PC-3 (cell line): ENCODE measurements around the gene PALB2. TPM values are rescaled to one million over a fixed set of nuclear protein-coding genes. Genes with fewer than 3 reads are reported as not detected.

Experiments used
- ATAC-seq: fragments of 200-7000 bp; cut with Tn5 transposase; 2 replicates; pipeline ENCODE4 v1.9.1; 2020; ENCODE audit warnings: mild to moderate bottlenecking, moderate library complexity
- BruUV-seq: library from RNA; stranded (reverse); fragments of 400-500 nt; replicated peaks from 2 replicates; lab custom pipeline; 2021; lab: Mats Ljungman, UMichigan
- CTCF ChIA-PET: fragments of 300-600 bp; sonication (Branson Sonifier 250); formaldehyde crosslinking; loops from one replicate; lab custom pipeline; 2022; ENCODE audit warnings: antibody characterized with exemption; lab: Charles Lee
- POLR2A ChIA-PET: fragments of 300-600 bp; sonication (Branson Sonifier 250); formaldehyde crosslinking; loops from one replicate; lab custom pipeline; 2022; ENCODE audit warnings: antibody characterized with exemption; ENCODE audit not compliant: unreplicated experiment; lab: Charles Lee
- DNase-seq: peaks from one replicate; pipeline ENCODE4 v3.0.0-alpha.2; 2015
- H2AFZ ChIP-seq: fragments of 300-600 bp; sonication (generic); 2 replicates; pipeline ENCODE4 v1.6.0; 2016; ENCODE audit warnings: antibody characterized with exemption, low read length
- H3F3A ChIP-seq: fragments of 300-600 bp; sonication (generic); one replicate; pipeline ENCODE4 v1.6.0; 2017; ENCODE audit warnings: antibody characterized with exemption, low read length, control low read depth, mild to moderate bottlenecking; ENCODE audit not compliant: unreplicated experiment
- H3K27ac ChIP-seq: fragments of 300-600 bp; sonication (generic); 2 replicates; pipeline ENCODE4 v1.5.1; 2016; ENCODE audit warnings: mild to moderate bottlenecking, low read length
- H3K27me3 ChIP-seq: fragments of 300-600 bp; sonication (generic); 2 replicates; pipeline ENCODE4 v1.6.1; 2016; ENCODE audit warnings: low read length, mixed read lengths
- H3K36me3 ChIP-seq: fragments of 300-600 bp; sonication (generic); 2 replicates; pipeline ENCODE4 v1.6.1; 2016; ENCODE audit warnings: low read depth, mixed run types, low read length, mixed read lengths
- H3K4me1 ChIP-seq: fragments of 300-600 bp; sonication (generic); 2 replicates; pipeline ENCODE4 v1.5.1; 2016; ENCODE audit warnings: low read length; ENCODE audit not compliant: insufficient read depth
- H3K4me2 ChIP-seq: fragments of 300-600 bp; sonication (generic); 2 replicates; pipeline ENCODE4 v1.6.0; 2016; ENCODE audit warnings: low read length
- H3K4me3 ChIP-seq: fragments of 300-600 bp; sonication (generic); 2 replicates; pipeline ENCODE4 v1.5.1; 2016; ENCODE audit warnings: mild to moderate bottlenecking, low read length, mixed read lengths
- H3K79me2 ChIP-seq: fragments of 300-600 bp; sonication (generic); 2 replicates; pipeline ENCODE4 v1.6.1; 2017; ENCODE audit warnings: low read length, mixed read lengths
- H3K9ac ChIP-seq: fragments of 300-600 bp; sonication (generic); 2 replicates; pipeline ENCODE4 v1.6.0; 2016; ENCODE audit warnings: mild to moderate bottlenecking, low read length
- H3K9me2 ChIP-seq: fragments of 300-600 bp; sonication (generic); replicated peaks from 2 replicates; pipeline ENCODE4 v1.6.1; 2016; ENCODE audit warnings: mixed run types, low read length, mixed read lengths
- H3K9me3 ChIP-seq: fragments of 300-600 bp; sonication (generic); 2 replicates; pipeline ENCODE4 v1.6.1; 2016; ENCODE audit warnings: low read length, mixed read lengths
- H4K20me1 ChIP-seq: fragments of 300-600 bp; sonication (generic); 2 replicates; pipeline ENCODE4 v1.6.1; 2016; ENCODE audit warnings: low read length, mixed read lengths
- EZH2 ChIP-seq: fragments of 300-600 bp; sonication (generic); IDR thresholded peaks from one replicate; pipeline ENCODE4 v1.6.1; 2017; ENCODE audit warnings: antibody characterized with exemption, mild to moderate bottlenecking, low read length; ENCODE audit not compliant: unreplicated experiment
- EZH2phosphoT487 ChIP-seq: fragments of 300-600 bp; sonication (generic); IDR thresholded peaks from 2 replicates; pipeline ENCODE4 v1.6.1; 2018; ENCODE audit warnings: mild to moderate bottlenecking, antibody characterized with exemption, low read length, borderline replicate concordance
- intact Hi-C: fragments of 100-400 bp; cut with micrococcal nuclease; formaldehyde crosslinking; loops from 2 replicates; pipeline ENCODE4 v1.9.0; 2023
- total RNA-seq: library from RNA; depleted of rRNA; stranded (reverse); fragments of >200 nt; gene quantifications from 2 replicates; pipeline ENCODE4 v1.2.3, GENCODE V29; 2014
- TF ChIP-seq, protein P1 (sequence below): fragments of 300-600 bp; sonication (generic); conservative IDR thresholded peaks from 2 replicates; pipeline ENCODE4 v1.5.1; 2017; ENCODE audit warnings: antibody characterized with exemption, low read depth, mild to moderate bottlenecking, low read length

The PALB2 gene
- total RNA-seq, 1 experiment from 2014 or later = 4.9 TPM

DNA sequence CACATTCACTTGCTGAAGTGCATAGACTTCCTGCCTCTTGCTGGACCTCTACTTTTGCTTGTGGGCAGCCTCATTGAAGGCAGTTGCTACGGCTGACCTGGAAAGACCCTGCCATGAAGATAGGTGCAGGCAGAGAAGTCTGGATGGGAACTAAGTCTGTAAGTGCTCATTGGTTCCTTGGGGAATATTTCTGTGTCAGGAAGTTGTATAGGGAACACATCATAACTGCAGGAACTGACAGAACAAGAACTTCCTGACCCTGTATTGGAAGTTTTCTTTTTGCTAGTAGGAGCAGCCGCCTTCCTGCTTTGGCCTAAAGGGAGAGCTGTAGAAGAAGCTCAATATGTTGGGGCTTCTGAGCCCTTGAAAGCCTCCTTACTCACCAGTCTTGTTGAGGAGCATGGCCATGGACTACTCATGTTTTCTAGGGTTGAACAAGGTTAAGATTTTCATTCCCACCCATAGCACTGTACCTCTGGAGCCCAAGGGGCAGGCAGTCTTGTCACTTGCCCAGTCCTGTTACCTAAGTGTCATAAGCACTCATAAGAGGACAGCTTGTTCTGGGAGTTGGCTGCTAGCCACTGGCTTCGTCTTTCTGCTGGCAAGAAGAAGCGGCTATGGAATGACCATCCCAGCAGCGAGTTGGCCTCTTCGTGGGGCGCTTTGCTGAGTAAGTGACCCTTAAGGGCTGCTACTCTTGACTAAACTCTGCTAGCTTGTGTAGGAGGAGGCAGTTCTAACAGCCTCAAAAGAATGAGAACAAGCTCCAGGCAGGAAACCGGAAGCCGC, 76.3 kb downstream of the PALB2 start:
- CTCF ChIA-PET = no interaction called here
- Histone ChIP-seq H2AFZ (no peak overlapping the region), H4K20me1 (no peaks in the 10 kb centered on the region; the same call in 1 of the 2 replicates), H3K9ac (no peak overlapping the region), H3K27me3 (no peaks in the 10 kb centered on the region), H3F3A (no peaks in the 10 kb centered on the region), H3K4me2 (no peak overlapping the region), H3K36me3 (peaks cover 47% of the 10 kb centered on the region; the same call in 1 of the 2 replicates), H3K9me3 (no peaks in the 10 kb centered on the region), H3K4me3 (no peak overlapping the region), H3K79me2 (peaks cover 17% of the 10 kb centered on the region), H3K4me1 (no peaks in the 10 kb centered on the region), H3K9me2 (no peaks in the 10 kb centered on the region), H3K27ac (no peak overlapping the region)
- no peak for TF ChIP-seq EZH2
- TF ChIP-seq, protein P1, sequence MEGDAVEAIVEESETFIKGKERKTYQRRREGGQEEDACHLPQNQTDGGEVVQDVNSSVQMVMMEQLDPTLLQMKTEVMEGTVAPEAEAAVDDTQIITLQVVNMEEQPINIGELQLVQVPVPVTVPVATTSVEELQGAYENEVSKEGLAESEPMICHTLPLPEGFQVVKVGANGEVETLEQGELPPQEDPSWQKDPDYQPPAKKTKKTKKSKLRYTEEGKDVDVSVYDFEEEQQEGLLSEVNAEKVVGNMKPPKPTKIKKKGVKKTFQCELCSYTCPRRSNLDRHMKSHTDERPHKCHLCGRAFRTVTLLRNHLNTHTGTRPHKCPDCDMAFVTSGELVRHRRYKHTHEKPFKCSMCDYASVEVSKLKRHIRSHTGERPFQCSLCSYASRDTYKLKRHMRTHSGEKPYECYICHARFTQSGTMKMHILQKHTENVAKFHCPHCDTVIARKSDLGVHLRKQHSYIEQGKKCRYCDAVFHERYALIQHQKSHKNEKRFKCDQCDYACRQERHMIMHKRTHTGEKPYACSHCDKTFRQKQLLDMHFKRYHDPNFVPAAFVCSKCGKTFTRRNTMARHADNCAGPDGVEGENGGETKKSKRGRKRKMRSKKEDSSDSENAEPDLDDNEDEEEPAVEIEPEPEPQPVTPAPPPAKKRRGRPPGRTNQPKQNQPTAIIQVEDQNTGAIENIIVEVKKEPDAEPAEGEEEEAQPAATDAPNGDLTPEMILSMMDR = no peak
- TF ChIP-seq EZH2phosphoT487 = no peak
- POLR2A ChIA-PET = no interaction called here
- DNase-seq (no peak), ATAC-seq (no peak)
- intact Hi-C loops = no loop called here
- BruUV-seq = no TSS peak

DNA sequence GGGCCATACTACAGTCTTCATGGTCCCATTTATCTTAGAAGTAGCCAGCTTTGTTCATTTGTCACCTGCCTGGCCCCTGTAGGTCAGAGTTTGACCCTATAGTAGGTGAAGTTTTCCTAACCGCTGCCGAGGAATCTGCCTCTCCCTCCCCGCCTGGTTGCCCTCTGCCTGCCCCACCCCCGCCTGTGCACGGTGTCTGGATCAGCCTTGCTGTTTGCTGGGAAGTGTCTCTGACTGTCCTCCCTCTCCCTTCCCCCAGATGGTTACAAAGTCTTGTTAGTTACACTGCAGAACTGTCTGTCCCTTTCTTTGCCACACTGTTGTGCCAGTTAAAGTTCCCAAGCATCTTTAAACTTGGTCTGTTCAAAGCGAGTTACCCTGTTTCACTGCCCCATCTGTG, 77.9 kb downstream of the PALB2 start:
- no peaks in the 10 kb centered on the region for H3K9me3 ChIP-seq
- H3K9me2 ChIP-seq = no peaks in the 10 kb centered on the region
- peaks cover 49% of the 10 kb centered on the region; the same call in 1 of the 2 replicates for H3K36me3 ChIP-seq
- H3F3A ChIP-seq = no peaks in the 10 kb centered on the region
- ATAC-seq = no peak
- H2AFZ ChIP-seq = no peak overlapping the region
- no peak overlapping the region for H3K4me3 ChIP-seq
- no peaks in the 10 kb centered on the region; the same call in 1 of the 2 replicates for H3K4me1 ChIP-seq
- DNase-seq = no peak
- BruUV-seq = no TSS peak
- CTCF ChIA-PET = no interaction called here
- H3K9ac ChIP-seq = no peak overlapping the region
- no peak overlapping the region for H3K4me2 ChIP-seq
- peaks cover 33% of the 10 kb centered on the region for H3K79me2 ChIP-seq
- POLR2A ChIA-PET = no interaction called here
- no peaks in the 10 kb centered on the region for H3K27me3 ChIP-seq
- H4K20me1 ChIP-seq = no peaks in the 10 kb centered on the region; the same call in 1 of the 2 replicates
- H3K27ac ChIP-seq = no peak overlapping the region
- intact Hi-C loops = no loop called here
- TF ChIP-seq EZH2phosphoT487 (no peak), EZH2 (no peak)
- TF ChIP-seq, protein P1 = no peak

DNA sequence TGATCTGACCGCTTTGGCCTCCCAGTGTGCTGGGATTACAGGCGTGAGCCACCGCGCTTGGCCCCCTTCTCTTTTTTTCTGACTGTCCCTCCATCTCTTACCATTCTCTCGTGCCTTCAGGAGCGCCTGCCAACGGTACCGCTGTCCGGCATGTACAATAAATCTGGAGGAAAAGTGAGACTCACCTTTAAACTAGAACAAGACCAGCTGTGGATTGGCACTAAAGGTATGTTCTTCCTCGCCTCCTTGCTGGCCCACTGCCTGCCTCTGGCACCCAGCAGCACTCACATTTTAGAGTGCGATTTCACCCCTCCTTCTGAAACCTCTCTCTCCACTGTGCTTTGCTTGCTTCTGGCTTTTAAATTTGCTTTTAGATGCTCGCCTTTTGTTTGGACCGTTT, 78.6 kb downstream of the PALB2 start:
- DNase-seq = no peak
- H3K9ac ChIP-seq = no peak overlapping the region
- ATAC-seq = no peak
- intact Hi-C loops = no loop called here
- H3K79me2 ChIP-seq = peaks cover 38% of the 10 kb centered on the region
- H3K27ac ChIP-seq = no peak overlapping the region
- POLR2A ChIA-PET = no interaction called here
- no peak overlapping the region for H3K4me2 ChIP-seq
- H3F3A ChIP-seq = no peaks in the 10 kb centered on the region
- no peaks in the 10 kb centered on the region for H3K9me2 ChIP-seq
- H3K4me1 ChIP-seq = no peaks in the 10 kb centered on the region; the same call in 1 of the 2 replicates
- H3K9me3 ChIP-seq = no peaks in the 10 kb centered on the region
- no TSS peak for BruUV-seq
- TF ChIP-seq EZH2 (no peak), EZH2phosphoT487 (no peak)
- TF ChIP-seq, protein P1 = no peak
- no peak overlapping the region for H2AFZ ChIP-seq
- H4K20me1 ChIP-seq = no peaks in the 10 kb centered on the region; the same call in 1 of the 2 replicates
- peaks cover 49% of the 10 kb centered on the region; the same call in 1 of the 2 replicates for H3K36me3 ChIP-seq
- CTCF ChIA-PET = no interaction called here
- no peaks in the 10 kb centered on the region for H3K27me3 ChIP-seq
- no peak overlapping the region for H3K4me3 ChIP-seq
